ENCODE results near the gene AGFG1.

The AGFG1 gene

DNA sequence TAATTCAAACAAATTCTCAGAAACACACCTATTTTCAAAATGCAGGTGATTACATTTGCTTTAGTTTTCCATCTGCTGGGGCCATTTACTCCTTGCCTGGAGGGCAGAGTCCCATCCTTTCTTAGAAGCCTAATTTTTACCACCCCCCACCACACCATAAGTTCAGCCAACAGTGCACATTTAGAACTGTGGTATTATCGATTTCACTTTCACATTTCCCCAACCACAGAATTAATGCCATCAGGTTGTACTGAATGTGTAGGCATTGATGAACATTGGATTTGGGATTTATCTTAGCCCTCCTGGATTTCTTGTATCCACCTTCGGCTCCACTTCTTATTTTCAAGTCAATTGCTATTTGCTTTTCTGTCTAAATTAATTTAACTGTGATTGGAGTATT is 138.2 kb downstream of the AGFG1 start:
- no peak for DNase-seq

Data from T-helper 9 cell (primary cell).